GM12878 (cell line): ENCODE data around the gene AKAP9. TPM values are rescaled to one million over a fixed set of nuclear protein-coding genes. Genes with fewer than 3 reads are reported as not detected.

Source experiments
- ATAC-seq: fragments of 200-7000 bp; cut with Tn5 transposase; 3 replicates; pipeline ENCODE4 v1.9.1; 2020; ENCODE audit warnings: mild to moderate bottlenecking, moderate library complexity
- BruUV-seq: library from RNA; stranded (reverse); fragments of 400-500 nt; replicated peaks from 2 replicates; lab custom pipeline; 2021; lab: Mats Ljungman, UMichigan
- CTCF ChIA-PET: fragments of 300-600 bp; sonication (Branson Sonifier 250); formaldehyde crosslinking; extraction: SDS; loops from one replicate; lab custom pipeline; 2021; ENCODE audit warnings: inconsistent platforms; lab: Yijun Ruan, JAX
- POLR2A ChIA-PET: fragments of 350-600 bp; formaldehyde crosslinking; extraction: SDS; loops from one replicate; lab custom pipeline; 2021; ENCODE audit warnings: inconsistent platforms; lab: Charles Lee
- RAD21 ChIA-PET: fragments of 300-600 bp; sonication (Branson Sonifier 250); formaldehyde crosslinking; loops from one replicate; lab custom pipeline; 2023; ENCODE audit warnings: antibody characterized with exemption; ENCODE audit not compliant: unreplicated experiment; lab: Charles Lee
- SMC1A ChIA-PET: fragments of 300-600 bp; sonication (Branson Sonifier 250); formaldehyde crosslinking; loops from one replicate; lab custom pipeline; 2023; ENCODE audit not compliant: unreplicated experiment, uncharacterized antibody; lab: Charles Lee
- DNase-seq: peaks from one replicate; pipeline ENCODE4 v3.0.0-alpha.2; 2011; ENCODE audit warnings: low read depth, low spot score
- FAIRE-seq: peaks from 3 replicates; lab custom pipeline; 2011; peaks lifted over from hg19 to GRCh38; lab: Jason Lieb, UNC
- H2AFZ ChIP-seq: 2 replicates; pipeline ENCODE4 v1.6.0; 2011; ENCODE audit warnings: low read depth, low read length, control low read depth; ENCODE audit not compliant: control insufficient read depth
- H3K27ac ChIP-seq: 2 replicates; pipeline ENCODE4 v1.5.1; 2011; ENCODE audit warnings: control low read depth; ENCODE audit not compliant: control insufficient read depth, insufficient read depth
- H3K27me3 ChIP-seq, 2 experiments: replicated peaks in 1 of 2; 2 replicates each; pipeline versions ENCODE4 v1.6.0 to v1.6.1; 2011; ENCODE audit warnings: low read length in 1 of 2; ENCODE audit not compliant: control insufficient read depth in 2 of 2, insufficient read depth in 2 of 2
- H3K36me3 ChIP-seq, 2 experiments: 2 replicates each; pipeline ENCODE4 v1.5.1; 2011; ENCODE audit warnings: low read length in 1 of 2; ENCODE audit not compliant: control insufficient read depth in 2 of 2, insufficient read depth in 2 of 2
- H3K4me1 ChIP-seq: 2 replicates; pipeline ENCODE4 v1.6.1; 2011; ENCODE audit warnings: mild to moderate bottlenecking, low read length, moderate library complexity, mixed read lengths; ENCODE audit not compliant: control insufficient read depth, insufficient read depth
- H3K4me2 ChIP-seq: 2 replicates; pipeline ENCODE4 v1.6.0; 2011; ENCODE audit warnings: control low read depth; ENCODE audit not compliant: control insufficient read depth, insufficient read depth
- H3K4me3 ChIP-seq: fragments of 200-600 bp; sonication (generic); 2 replicates; pipeline ENCODE4 v1.5.1; 2016
- H3K79me2 ChIP-seq: 2 replicates; pipeline ENCODE4 v1.6.0; 2011; ENCODE audit warnings: low read length; ENCODE audit not compliant: control insufficient read depth, insufficient read depth
- H3K9ac ChIP-seq: 2 replicates; pipeline ENCODE4 v1.8.0; 2011; ENCODE audit warnings: low read length, control low read depth, mixed read lengths; ENCODE audit not compliant: control insufficient read depth, insufficient read depth
- H3K9me3 ChIP-seq: replicated peaks from 3 replicates; pipeline ENCODE4 v1.5.1; 2011; ENCODE audit warnings: mild to moderate bottlenecking, low read length; ENCODE audit not compliant: control insufficient read depth, insufficient read depth
- H4K20me1 ChIP-seq: 2 replicates; pipeline ENCODE4 v1.6.0; 2011; ENCODE audit not compliant: control insufficient read depth, insufficient read depth
- BACH1 ChIP-seq: fragments of 450-650 bp; IDR thresholded peaks from 2 replicates; pipeline ENCODE4 v1.6.1; 2017; ENCODE audit warnings: mild to moderate bottlenecking, borderline replicate concordance
- EP300 ChIP-seq, 2 experiments: fragments of 150-350 bp in 1 of 2; IDR thresholded peaks; 2 replicates each; pipeline ENCODE4 v1.6.1; 2011 to 2012; ENCODE audit warnings: low read depth in 2 of 2, low read length in 2 of 2, borderline replicate concordance in 1 of 2, improper control_type of control experiment in 1 of 2, inconsistent platforms in 1 of 2; ENCODE audit not compliant: control insufficient read depth in 1 of 2
- HDGF ChIP-seq: fragments of 450-650 bp; IDR thresholded peaks from 2 replicates; pipeline ENCODE4 v1.6.1; 2016; ENCODE audit warnings: antibody characterized with exemption
- MEF2A ChIP-seq: IDR thresholded peaks from 2 replicates; pipeline ENCODE4 v1.6.1; 2011; ENCODE audit warnings: low read depth, mild to moderate bottlenecking, low read length, moderate library complexity; ENCODE audit not compliant: insufficient read depth
- MTA3 ChIP-seq: IDR thresholded peaks from 2 replicates; pipeline ENCODE4 v1.6.1; 2012; ENCODE audit warnings: low read length, inconsistent platforms, borderline replicate concordance
- PKNOX1 ChIP-seq: fragments of 450-650 bp; IDR thresholded peaks from 2 replicates; pipeline ENCODE4 v1.6.1; 2016; ENCODE audit warnings: mild to moderate bottlenecking
- RELB ChIP-seq: fragments of 450-650 bp; IDR thresholded peaks from 2 replicates; pipeline ENCODE4 v1.6.1; 2017; ENCODE audit warnings: low read depth, mild to moderate bottlenecking, moderate library complexity
- SPI1 ChIP-seq: IDR thresholded peaks from 2 replicates; pipeline ENCODE4 v1.6.1; 2011; ENCODE audit warnings: low read depth, mild to moderate bottlenecking, low read length, moderate library complexity, borderline replicate concordance; ENCODE audit not compliant: insufficient read depth
- SUZ12 ChIP-seq: fragments of 200-600 bp; sonication (generic); IDR thresholded peaks from one replicate; pipeline ENCODE4 v1.6.1; 2018; ENCODE audit warnings: antibody characterized with exemption, mild to moderate bottlenecking; ENCODE audit not compliant: unreplicated experiment
- TCF3 ChIP-seq: IDR thresholded peaks from 2 replicates; pipeline ENCODE4 v1.6.1; 2012; ENCODE audit warnings: low read depth, mild to moderate bottlenecking, low read length, borderline replicate concordance; ENCODE audit not compliant: insufficient read depth
- ZBED1 ChIP-seq: IDR thresholded peaks from 2 replicates; pipeline ENCODE4 v1.6.1; 2016; ENCODE audit warnings: borderline replicate concordance
- WGBS: methylation state at CpG from one replicate; pipeline ENCODE4 v1.1.6; 2016; ENCODE audit warnings: low lambda C conversion rate; ENCODE audit not compliant: insufficient replicate concordance, insufficient coverage; ENCODE audit errors: missing lambda C conversion rate; 5-methylcytosine and 5-hydroxymethylcytosine counted together
- in situ Hi-C: fragments of 300-500 bp; cut with MboI; formaldehyde crosslinking; loops from 9 replicates; pipeline ENCODE4 v1.14.3; 2018; ENCODE audit warnings: mixed read lengths
- intact Hi-C: fragments of 100-400 bp; cut with micrococcal nuclease; formaldehyde crosslinking; loops from one replicate; pipeline ENCODE4 v1.14.2; 2022; ENCODE audit not compliant: unreplicated experiment
- polyA plus RNA-seq, 11 experiments: library from polyadenylated mRNA; depleted of rRNA in 4 of 11; unstranded in 6 of 11; stranded (reverse) in 5 of 11; fragments of >200 nt; fragmentation: Nextera tagmentation in 4 of 11; fragmentation: Illumina TruSeq in 1 of 11; extraction: Ambion mirVana in 4 of 11; extraction: Trizol in 1 of 11; gene quantifications; 1 replicate in 1 of 11; 2 replicates in 10 of 11; pipeline versions ENCODE4 v1.2.1 to v1.2.3, GENCODE V29; 2011 to 2016; ENCODE audit warnings: inconsistent platforms in 2 of 11, missing spikeins in 2 of 11, low read depth in 1 of 11
- total RNA-seq, 4 experiments: library from RNA; depleted of rRNA in 3 of 4; stranded (reverse); fragments of >200 nt in 3 of 4; fragmentation: Illumina TruSeq in 1 of 4; extraction: Trizol in 1 of 4; gene quantifications; 2 replicates each; pipeline versions ENCODE4 v1.2.1 to v1.2.3, GENCODE V29; 2013 to 2021
- TF ChIP-seq, protein P1 (sequence below): fragments of 450-650 bp; formaldehyde crosslinking; IDR thresholded peaks from 2 replicates; pipeline ENCODE4 v1.5.0; 2022; ENCODE audit warnings: mild to moderate bottlenecking, missing genetic modification characterization
- TF ChIP-seq, protein P2 (sequence below): fragments of 450-650 bp; IDR thresholded peaks from 2 replicates; pipeline ENCODE4 v1.6.1; 2016; ENCODE audit warnings: mild to moderate bottlenecking

Gene AKAP9
- total and polyA plus RNA-seq, 10 of the 15 experiments (the other 5 are each of a cell fraction or from before 2014, with no cell fraction given) = 21.1 to 62.8 (median 31.6) TPM

DNA sequence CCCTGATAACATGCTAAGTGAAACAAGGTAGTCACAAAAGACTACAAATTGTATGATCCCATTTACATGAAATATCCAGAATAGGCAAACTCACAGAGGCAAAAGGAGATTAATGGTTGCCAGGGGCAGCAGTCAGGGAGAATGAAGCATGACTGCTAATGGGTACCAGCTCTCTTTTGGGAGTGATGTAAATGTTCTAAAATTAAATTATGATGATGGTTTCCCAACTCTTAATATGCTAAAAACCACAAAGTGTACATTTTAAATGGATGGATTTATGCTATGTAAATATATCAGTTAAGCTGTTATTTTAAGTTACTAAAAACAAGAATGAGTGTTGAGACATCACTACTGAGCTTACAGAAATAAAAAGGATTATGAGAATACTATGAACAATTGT, 181.0 kb downstream of the AKAP9 start (continued):
- TF ChIP-seq MTA3 (no peak), MEF2A (no peak), SUZ12 (no peak), ZBED1 (no peak)

DNA sequence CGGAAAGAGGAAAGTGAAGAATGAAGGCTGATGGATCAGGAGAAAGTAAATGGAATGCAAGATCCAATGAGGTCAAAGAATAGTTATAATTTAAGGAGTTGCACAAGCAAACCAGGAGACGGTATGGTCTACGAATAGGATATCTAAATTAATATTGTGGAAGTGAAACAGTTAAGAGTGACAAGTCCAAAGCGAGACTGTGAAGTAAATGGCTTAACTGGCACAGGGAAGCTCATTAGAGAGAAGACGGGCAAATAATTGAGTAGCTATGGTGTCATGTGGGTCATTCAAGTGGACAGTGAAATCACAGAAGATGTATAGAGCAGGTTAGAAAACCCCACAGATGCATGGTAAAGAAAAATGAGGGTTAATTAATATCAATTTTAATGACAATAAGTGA, 190.4 kb downstream of the AKAP9 start:
- DNase-seq = no peak
- peak; percentile 9 for ATAC-seq
- Histone ChIP-seq H3K4me1 (peaks cover 3% of the 10 kb centered on the region; the same call in 1 of the 2 replicates), H3K79me2 (peaks cover 50% of the 10 kb centered on the region), H3K27ac (no peak overlapping the region), H2AFZ (no peak overlapping the region), H3K27me3 (no peaks in the 10 kb centered on the region), H3K9me3 (no peaks in the 10 kb centered on the region; the same call in 2 of the 3 replicates), H3K4me2 (peak overlapping the region; percentile 21; the same call in 1 of the 2 replicates), H3K36me3 (peaks cover 0 to 11% of the 10 kb centered on the region in 2 experiments; a peak in 2 of 4 replicates), H4K20me1 (no peaks in the 10 kb centered on the region), H3K4me3 (peak overlapping the region; percentile 39), H3K9ac (no peak overlapping the region)
- WGBS = 34% methylated on average over 5 of the region's 5 CpGs
- FAIRE-seq = no peak
- ChIA-PET SMC1A (interaction anchor here (0.6 to 1.6 kb wide), 8 partner anchors 11 to 1833 kb away, joined by 3 to 6 read pairs (median 3); partner anchors contain the start of gene GATAD1), POLR2A (interaction anchor here (0.7 to 1.5 kb wide), 2 partner anchors 191 to 1475 kb away, joined by 5 to 6 read pairs; partner anchors contain the start of gene AKAP9), CTCF (interaction anchor here (1.1 to 1.9 kb wide), 4 partner anchors 35 to 331 kb away, joined by 3 to 7 read pairs (median 4); partner anchors contain the start of gene GATAD1), RAD21 (no interaction called here)
- intact Hi-C loops = loop anchor here (5.0 kb wide), 3 partner anchors 116 to 249 kb away; partner anchors contain the start of genes AKAP9, ANKIB1, KRIT1 and MTERF1
- BruUV-seq = no TSS peak
- in situ Hi-C loops = no loop called here
- TF ChIP-seq, protein P1, sequence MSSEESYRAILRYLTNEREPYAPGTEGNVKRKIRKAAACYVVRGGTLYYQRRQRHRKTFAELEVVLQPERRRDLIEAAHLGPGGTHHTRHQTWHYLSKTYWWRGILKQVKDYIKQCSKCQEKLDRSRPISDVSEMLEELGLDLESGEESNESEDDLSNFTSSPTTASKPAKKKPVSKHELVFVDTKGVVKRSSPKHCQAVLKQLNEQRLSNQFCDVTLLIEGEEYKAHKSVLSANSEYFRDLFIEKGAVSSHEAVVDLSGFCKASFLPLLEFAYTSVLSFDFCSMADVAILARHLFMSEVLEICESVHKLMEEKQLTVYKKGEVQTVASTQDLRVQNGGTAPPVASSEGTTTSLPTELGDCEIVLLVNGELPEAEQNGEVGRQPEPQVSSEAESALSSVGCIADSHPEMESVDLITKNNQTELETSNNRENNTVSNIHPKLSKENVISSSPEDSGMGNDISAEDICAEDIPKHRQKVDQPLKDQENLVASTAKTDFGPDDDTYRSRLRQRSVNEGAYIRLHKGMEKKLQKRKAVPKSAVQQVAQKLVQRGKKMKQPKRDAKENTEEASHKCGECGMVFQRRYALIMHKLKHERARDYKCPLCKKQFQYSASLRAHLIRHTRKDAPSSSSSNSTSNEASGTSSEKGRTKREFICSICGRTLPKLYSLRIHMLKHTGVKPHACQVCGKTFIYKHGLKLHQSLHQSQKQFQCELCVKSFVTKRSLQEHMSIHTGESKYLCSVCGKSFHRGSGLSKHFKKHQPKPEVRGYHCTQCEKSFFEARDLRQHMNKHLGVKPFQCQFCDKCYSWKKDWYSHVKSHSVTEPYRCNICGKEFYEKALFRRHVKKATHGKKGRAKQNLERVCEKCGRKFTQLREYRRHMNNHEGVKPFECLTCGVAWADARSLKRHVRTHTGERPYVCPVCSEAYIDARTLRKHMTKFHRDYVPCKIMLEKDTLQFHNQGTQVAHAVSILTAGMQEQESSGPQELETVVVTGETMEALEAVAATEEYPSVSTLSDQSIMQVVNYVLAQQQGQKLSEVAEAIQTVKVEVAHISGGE (CRISPR knock-in tag) = no peak
- peak; percentile 75; the same call in 1 of the 2 replicates for TF ChIP-seq PKNOX1
- TF ChIP-seq SPI1 = peak; percentile 65; the same call in 1 of the 2 replicates
- TF ChIP-seq EP300 (IDR thresholded peaks at IDR 0.05; ENCODE audit: borderline replicate concordance in 1 of 2, control insufficient read depth in 1 of 2, low read depth in 2 of 2, low read length in 2 of 2) = no peak
- TF ChIP-seq, protein P2, sequence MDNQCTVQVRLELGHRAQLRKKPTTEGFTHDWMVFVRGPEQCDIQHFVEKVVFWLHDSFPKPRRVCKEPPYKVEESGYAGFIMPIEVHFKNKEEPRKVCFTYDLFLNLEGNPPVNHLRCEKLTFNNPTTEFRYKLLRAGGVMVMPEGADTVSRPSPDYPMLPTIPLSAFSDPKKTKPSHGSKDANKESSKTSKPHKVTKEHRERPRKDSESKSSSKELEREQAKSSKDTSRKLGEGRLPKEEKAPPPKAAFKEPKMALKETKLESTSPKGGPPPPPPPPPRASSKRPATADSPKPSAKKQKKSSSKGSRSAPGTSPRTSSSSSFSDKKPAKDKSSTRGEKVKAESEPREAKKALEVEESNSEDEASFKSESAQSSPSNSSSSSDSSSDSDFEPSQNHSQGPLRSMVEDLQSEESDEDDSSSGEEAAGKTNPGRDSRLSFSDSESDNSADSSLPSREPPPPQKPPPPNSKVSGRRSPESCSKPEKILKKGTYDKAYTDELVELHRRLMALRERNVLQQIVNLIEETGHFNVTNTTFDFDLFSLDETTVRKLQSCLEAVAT = peak; percentile 65; the same call in 1 of the 2 replicates
- TF ChIP-seq BACH1 = peak; percentile 59; the same call in 1 of the 2 replicates
- TF ChIP-seq TCF3 = no peak
- TF ChIP-seq RELB = peak; percentile 7; the same call in 1 of the 2 replicates
- TF ChIP-seq HDGF = 0 out of 2 replicates have a peak, but pooled peaks have one; percentile 13
